ENCODE measurements around the gene RPAP3. TPM values are rescaled to one million over a fixed set of nuclear protein-coding genes. Genes with fewer than 3 reads are reported as not detected.
A peak's percentile ranks its signal among the peaks of the same experiment; 100 is the strongest.

RPAP3 gene
- 10.2 to 22.9 TPM (median 11.8 TPM) in 3 replicates for polyA plus RNA-seq
- 54.5 TPM for polyA plus RNA-seq (2011; ENCODE audit: low read depth)
- polyA plus RNA-seq (2011; cell fraction: cytosol; rRNA removed) = 9.6 and 19.9 TPM in 2 replicates
- 12.4 and 17.7 TPM in 2 replicates for polyA plus RNA-seq (2011; cell fraction: nucleus; rRNA removed)
- polyA plus RNA-seq (2012; ENCODE audit: low replicate concordance) = 10.8 and 16.3 TPM in 2 replicates
- polyA minus RNA-seq = 0.39 to 10.7 TPM (median 3.2 TPM) in 3 replicates
- 3.8 TPM for polyA minus RNA-seq (2011; cell fraction: cytosol; rRNA and poly(A)+ RNA removed)
- polyA minus RNA-seq (2011; cell fraction: nucleus; rRNA and poly(A)+ RNA removed) = 5.4 and 12.2 TPM in 2 replicates

DNA sequence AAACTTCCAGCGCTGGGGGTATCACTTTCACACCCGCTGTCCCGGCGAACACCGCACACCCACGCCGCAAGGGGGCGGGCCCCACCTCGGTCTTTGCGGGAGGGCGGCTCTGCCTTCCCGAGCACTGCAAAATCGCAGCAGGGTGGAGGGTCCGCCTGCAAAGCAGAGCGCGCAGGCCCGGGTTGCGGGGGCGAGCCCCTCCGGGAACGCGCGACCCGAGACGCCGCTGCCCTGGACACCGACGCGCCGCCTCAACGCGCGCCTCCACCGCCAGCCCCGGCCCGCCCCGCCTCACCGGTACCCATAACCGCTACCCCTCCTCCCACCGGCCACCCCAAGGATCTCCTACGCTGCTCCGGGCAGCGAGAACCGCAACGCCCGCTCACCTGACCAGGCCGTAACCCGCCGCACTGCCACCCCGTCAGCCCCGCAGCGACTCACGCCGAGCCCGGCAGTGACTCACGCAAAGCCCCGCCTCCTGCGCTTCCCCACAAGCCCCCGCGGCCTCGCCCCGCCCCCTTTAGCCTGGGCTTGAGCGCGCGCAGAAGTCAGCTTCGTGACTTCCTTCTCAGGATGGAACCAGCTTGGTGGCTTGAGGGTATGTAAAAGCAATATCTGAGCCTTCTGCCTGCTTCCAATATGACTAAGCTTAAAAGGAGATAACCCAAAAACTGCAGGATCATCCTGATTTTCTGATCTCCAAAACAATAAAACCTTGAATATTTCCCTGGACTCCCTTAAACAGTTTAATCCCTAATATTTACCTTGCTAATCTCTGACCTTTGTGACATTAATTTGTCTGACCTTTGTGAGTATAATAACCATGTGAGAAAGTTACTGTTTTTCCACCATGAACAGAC lies at the start of gene RPAP3:
RPAP3 (minus strand) TSS at position 465 of the 860 bp plus-strand sequence. CDS start 3,190 bp downstream, outside the sequence.
- peaks cover 11% of the 10 kb centered on the region for H3K4me1 ChIP-seq (ENCODE audit: control insufficient read depth, extremely low read depth, insufficient read depth, low read length)
- no peaks in the 10 kb centered on the region for H3K36me3 ChIP-seq (ENCODE audit: control insufficient read depth in 2 of 2, extremely low read depth in 1 of 2, insufficient read depth in 2 of 2, low read length in 2 of 2)
- no peaks in the 10 kb centered on the region for H4K20me1 ChIP-seq (ENCODE audit: control insufficient read depth, extremely low read depth, insufficient read depth, low read length)
- FAIRE-seq = peak; percentile 43
- peaks cover 23% of the 10 kb centered on the region for H3K79me2 ChIP-seq (ENCODE audit: control insufficient read depth, insufficient read depth, low read length)
- peak; percentile 75 for DNase-seq (ENCODE audit: low read depth, low spot score)
- H3K9ac ChIP-seq (ENCODE audit: control insufficient read depth, extremely low read depth, insufficient read depth, low read length) = peak within 1 kb of the TSS; percentile 80
- TF ChIP-seq EZH2 (IDR thresholded peaks at IDR 0.05; ENCODE audit: low read length) = no peak
- TF ChIP-seq CTCF (optimal IDR thresholded peaks at IDR 0.05 in 1 of 3, IDR thresholded peaks at IDR 0.05 in 1 of 3, conservative IDR thresholded peaks at IDR 0.05 in 1 of 3; ENCODE audit: extremely low read depth in 1 of 3, insufficient read depth in 2 of 3, low read length in 3 of 3) = peak; percentile 43 to 77 (median 68)
- H2AFZ ChIP-seq (ENCODE audit: control insufficient read depth, low read length) = peak within 1 kb of the TSS; percentile 93
- peak within 1 kb of the TSS; percentile 88 for H3K27ac ChIP-seq (ENCODE audit: control insufficient read depth, insufficient read depth, low read length)
- dilution Hi-C loops (cut with MboI; ENCODE audit: extremely low pct_ligation_motif_present, low sequenced_read_pairs) = no loop called here
- no peaks in the 10 kb centered on the region for H3K27me3 ChIP-seq (ENCODE audit: control insufficient read depth, extremely low read depth, insufficient read depth, low read length)
- no peaks in the 10 kb centered on the region for H3K9me1 ChIP-seq (ENCODE audit: control insufficient read depth, extremely low read depth, insufficient read depth, low read length)
- H3K9me3 ChIP-seq (ENCODE audit: control insufficient read depth, low read depth, low read length) = no peaks in the 10 kb centered on the region
- peak within 1 kb of the TSS; percentile 69 to 94 (median 93) for H3K4me3 ChIP-seq (ENCODE audit: control insufficient read depth in 2 of 3, extremely low read depth in 1 of 3, insufficient read depth in 2 of 3, low read depth in 1 of 3, low read length in 3 of 3)
- peak within 1 kb of the TSS; percentile 97 for H3K4me2 ChIP-seq (ENCODE audit: control insufficient read depth, extremely low read depth, insufficient read depth, low read depth, low read length)

DNA sequence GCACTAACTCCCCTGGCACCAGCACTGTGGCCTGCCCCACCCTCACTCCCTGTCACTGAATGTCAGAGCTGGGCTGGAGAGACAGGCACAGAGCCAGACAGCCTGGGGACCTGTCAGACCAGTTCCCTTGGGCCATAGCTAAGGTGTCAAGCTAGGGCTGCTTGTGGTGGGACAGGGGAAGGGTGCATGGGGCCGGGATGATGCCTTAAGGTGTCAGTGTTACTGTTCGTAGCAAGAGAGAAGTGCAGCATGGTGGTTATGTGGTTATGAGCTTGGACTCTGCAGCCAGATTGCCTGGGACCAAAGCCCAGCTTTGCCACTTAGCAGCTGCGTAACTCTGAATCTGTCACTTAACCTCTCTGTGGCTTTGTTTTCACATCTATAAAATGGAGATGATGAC lies 49.1 kb upstream of the RPAP3 start:
- Histone ChIP-seq H3K9ac (ENCODE audit: control insufficient read depth, extremely low read depth, insufficient read depth, low read length) (no peak overlapping the region), H3K4me3 (ENCODE audit: control insufficient read depth in 2 of 3, extremely low read depth in 1 of 3, insufficient read depth in 2 of 3, low read depth in 1 of 3, low read length in 3 of 3) (peak overlapping the region in 1 of 3 experiments; percentile 28), H3K9me1 (ENCODE audit: control insufficient read depth, extremely low read depth, insufficient read depth, low read length) (peaks cover 4% of the 10 kb centered on the region), H3K4me1 (ENCODE audit: control insufficient read depth, extremely low read depth, insufficient read depth, low read length) (peaks cover 73% of the 10 kb centered on the region), H4K20me1 (ENCODE audit: control insufficient read depth, extremely low read depth, insufficient read depth, low read length) (no peaks in the 10 kb centered on the region), H3K27me3 (ENCODE audit: control insufficient read depth, extremely low read depth, insufficient read depth, low read length) (no peaks in the 10 kb centered on the region), H3K79me2 (ENCODE audit: control insufficient read depth, insufficient read depth, low read length) (no peaks in the 10 kb centered on the region), H3K9me3 (ENCODE audit: control insufficient read depth, low read depth, low read length) (no peaks in the 10 kb centered on the region), H3K27ac (ENCODE audit: control insufficient read depth, insufficient read depth, low read length) (peak overlapping the region; percentile 93), H2AFZ (ENCODE audit: control insufficient read depth, low read length) (no peak overlapping the region), H3K4me2 (ENCODE audit: control insufficient read depth, extremely low read depth, insufficient read depth, low read depth, low read length) (peak overlapping the region; percentile 80), H3K36me3 (ENCODE audit: control insufficient read depth in 2 of 2, extremely low read depth in 1 of 2, insufficient read depth in 2 of 2, low read length in 2 of 2) (peaks cover under 1 to 2% of the 10 kb centered on the region in 2 experiments)
- dilution Hi-C loops (cut with MboI; ENCODE audit: extremely low pct_ligation_motif_present, low sequenced_read_pairs) = no loop called here
- TF ChIP-seq EZH2 (IDR thresholded peaks at IDR 0.05; ENCODE audit: low read length) (no peak), CTCF (optimal IDR thresholded peaks at IDR 0.05 in 1 of 3, IDR thresholded peaks at IDR 0.05 in 1 of 3, conservative IDR thresholded peaks at IDR 0.05 in 1 of 3; ENCODE audit: extremely low read depth in 1 of 3, insufficient read depth in 2 of 3, low read length in 3 of 3) (no peak)
- DNase-seq (ENCODE audit: low read depth, low spot score) = no peak
- no peak for FAIRE-seq

Data from keratinocyte (primary cell).